HG03060 (cell line): Measurements from ENCODE around the gene GGNBP2.

Experiments
- ATAC-seq: cut with Tn5 transposase; IDR thresholded peaks from one replicate; pipeline ENCODE4 v1.9.1; 2021; ENCODE audit warnings: low read depth, moderate number of reproducible peaks; ENCODE audit not compliant: unreplicated experiment

GGNBP2 gene

DNA sequence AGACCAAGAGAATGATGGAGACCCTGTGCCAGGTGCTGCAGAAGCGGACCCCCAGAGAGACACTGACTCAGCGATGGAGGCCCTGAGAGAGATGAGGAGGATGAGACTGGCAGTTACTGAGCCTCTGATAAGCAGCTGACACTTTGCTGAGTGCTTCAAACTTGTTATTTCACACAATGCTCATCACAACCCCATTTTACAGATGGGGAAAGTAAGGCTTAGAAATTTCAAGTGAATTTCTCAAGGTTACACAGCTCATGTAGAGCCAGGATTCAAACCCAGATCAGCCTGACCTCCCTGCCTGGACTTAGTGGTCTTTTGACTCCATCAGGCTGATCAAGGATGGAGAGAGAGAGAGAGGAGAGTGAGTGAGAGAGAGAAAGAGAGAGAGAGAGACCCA, 83.9 kb downstream of the GGNBP2 start:
- ATAC-seq, result no peak

DNA sequence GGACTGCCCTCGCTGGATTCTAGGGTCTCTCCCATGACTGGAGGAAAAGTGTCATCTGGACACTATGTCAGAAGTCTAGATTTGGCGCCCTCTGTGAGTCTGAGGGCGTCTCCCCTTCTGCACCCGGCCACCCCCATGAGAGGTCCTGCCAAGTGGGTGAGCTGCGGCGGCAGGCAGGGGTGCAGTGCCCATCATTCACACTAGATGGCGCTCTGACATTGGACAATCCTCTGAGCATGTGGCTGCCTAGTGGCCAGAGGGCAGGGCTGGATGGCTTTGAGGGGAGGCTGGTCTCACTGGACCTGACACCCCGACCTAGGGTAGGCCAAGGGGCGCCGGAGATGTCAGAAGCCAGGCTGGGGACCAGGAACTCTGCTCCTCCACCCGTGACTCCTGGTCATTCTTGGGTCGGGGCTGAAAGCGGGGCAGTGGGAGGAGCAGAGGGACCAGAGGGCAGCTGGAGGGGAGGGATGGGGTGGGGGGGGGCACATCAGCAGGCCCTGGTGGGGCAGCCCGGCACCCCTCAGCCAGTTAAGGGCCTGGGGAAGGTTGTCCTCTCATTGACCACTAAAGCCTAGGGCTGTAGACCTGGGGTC, 84.6 kb downstream of the GGNBP2 start:
- no peak for ATAC-seq

DNA sequence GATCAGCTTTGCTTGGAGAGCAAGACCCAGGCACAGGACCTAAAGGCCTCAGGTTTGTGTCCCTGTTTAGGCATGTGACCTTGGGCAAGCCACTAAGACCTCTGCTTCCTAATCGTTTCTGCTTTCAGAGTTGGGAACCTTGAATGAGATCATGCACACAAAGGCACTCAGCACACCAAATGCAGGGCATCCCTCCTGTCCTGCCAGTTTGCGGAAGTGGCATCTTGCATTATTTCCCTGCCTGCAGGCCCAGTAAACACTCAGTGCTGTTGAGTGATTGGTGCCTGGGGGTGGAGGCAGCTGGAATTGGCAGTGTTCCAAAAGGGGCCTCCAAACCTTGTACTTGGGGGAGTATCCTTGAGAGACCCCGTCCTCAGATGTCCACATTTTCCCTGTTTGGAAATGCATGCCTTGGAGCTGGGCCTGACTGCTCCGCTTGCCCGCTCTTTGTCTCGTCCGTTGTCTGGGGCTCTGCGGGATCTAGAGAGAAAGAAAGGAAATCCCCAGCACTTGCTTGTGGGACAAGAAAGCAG, 85.3 kb downstream of the GGNBP2 start:
- no peak for ATAC-seq

DNA sequence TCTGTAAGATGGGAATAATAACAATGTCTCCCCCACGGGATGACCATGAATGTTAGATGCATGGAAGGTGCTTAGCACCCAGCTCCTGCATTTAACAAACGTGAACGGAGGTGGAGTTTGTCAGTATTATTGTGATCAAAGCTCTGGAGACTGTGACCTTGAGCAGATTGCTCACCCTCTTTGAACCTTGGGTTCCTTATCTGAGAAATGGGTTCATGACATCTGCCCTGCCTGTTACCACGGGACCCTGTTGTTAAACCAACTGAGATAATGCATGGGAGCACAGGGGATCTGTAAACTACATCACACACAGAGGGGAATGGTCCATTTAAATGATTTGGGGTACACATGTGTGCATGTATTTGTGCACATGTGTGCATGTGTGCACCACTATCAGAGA, 86.3 kb downstream of the GGNBP2 start:
- ATAC-seq, result no peak

DNA sequence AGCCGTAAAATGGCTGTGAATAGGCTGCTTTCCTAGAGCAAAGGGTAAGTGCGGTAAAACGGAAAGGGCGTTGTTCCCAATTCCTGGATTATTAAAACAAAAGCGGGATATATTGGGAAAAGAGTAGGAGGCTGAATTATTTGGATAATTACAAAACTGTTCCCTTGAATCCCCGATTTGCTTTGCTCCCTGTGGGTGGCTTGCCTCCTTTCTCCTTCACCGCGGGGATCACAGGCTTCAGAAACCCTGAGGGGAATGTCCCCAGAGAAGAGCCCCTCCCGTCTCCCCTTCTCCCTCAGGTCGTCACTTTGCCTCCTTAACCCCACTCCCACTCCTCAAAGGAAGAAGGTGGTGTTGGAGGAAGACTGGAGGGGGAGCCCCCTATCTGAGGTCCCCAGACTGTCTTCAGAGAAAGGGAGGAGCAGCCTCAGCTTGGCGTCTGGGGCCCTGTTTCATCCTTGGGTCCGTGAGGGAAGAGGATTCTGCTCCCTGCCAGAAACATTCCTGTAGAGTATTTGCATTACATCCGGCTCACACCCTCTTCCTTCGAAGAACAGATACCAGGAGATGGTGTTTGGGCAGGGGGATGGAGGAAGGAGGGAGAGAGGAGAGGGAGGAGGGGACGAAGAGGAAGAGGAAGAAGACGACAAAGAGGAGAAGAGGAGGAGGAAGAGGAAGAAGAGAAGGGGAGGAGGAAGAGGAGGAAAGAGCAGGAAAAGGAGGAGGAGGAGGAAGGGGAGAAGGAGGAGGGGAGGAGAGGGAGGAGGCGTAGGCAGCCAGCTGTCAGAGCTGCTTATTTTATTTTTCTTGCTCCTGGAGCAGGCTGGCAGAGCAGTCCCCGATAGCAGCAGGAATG, 88.4 kb downstream of the GGNBP2 start:
- ATAC-seq, result no peak
